Bronchial epithelial cell (primary cell): ENCODE measurements around the gene TNPO3. TPM values are rescaled to one million over a fixed set of nuclear protein-coding genes. Genes with fewer than 3 reads are reported as not detected.

ENCODE experiments used
- DNase-seq: peaks from one replicate; pipeline ENCODE4 v3.0.0-alpha.2; 2010; ENCODE audit warnings: low read depth
- FAIRE-seq: peaks from 2 replicates; lab custom pipeline; 2011; peaks lifted over from hg19 to GRCh38; lab: Jason Lieb, UNC
- H3K27me3 ChIP-seq: 2 replicates; pipeline ENCODE4 v1.5.1; 2011; ENCODE audit warnings: low read length; ENCODE audit not compliant: control insufficient read depth, insufficient read depth
- H3K36me3 ChIP-seq: 2 replicates; pipeline ENCODE4 v1.5.1; 2011; ENCODE audit warnings: low read length; ENCODE audit not compliant: control insufficient read depth, insufficient read depth
- H3K4me3 ChIP-seq: 2 replicates; pipeline ENCODE4 v1.5.1; 2011; ENCODE audit warnings: mild to moderate bottlenecking, low read depth, low read length, control low read depth
- CTCF ChIP-seq: IDR thresholded peaks from 2 replicates; pipeline ENCODE4 v1.5.1; 2011; ENCODE audit warnings: mild to moderate bottlenecking, moderate library complexity, low read length, control low read depth, inconsistent platforms; ENCODE audit not compliant: insufficient read depth, severe bottlenecking
- total RNA-seq: library from RNA; depleted of rRNA; stranded (reverse); fragments of >200 nt; gene quantifications from 2 replicates; pipeline ENCODE4 v1.2.1, GENCODE V29; 2014

Gene TNPO3
- total RNA-seq, 1 donor from 2014 or later = 62.9 TPM

GRCh38 chr7:129012641-129013040 is 42.3 kb downstream of the TNPO3 start:
- H3K4me3 ChIP-seq = no peak overlapping the region
- TF ChIP-seq CTCF = no peak
- H3K36me3 ChIP-seq = peaks cover 5% of the 10 kb centered on the region
- H3K27me3 ChIP-seq = no peaks in the 10 kb centered on the region
- FAIRE-seq (no peak), DNase-seq (no peak)

- TF ChIP-seq CTCF = no peak
- H3K36me3 ChIP-seq = peaks cover 7% of the 10 kb centered on the region
- H3K4me3 ChIP-seq = no peak overlapping the region
- DNase-seq (no peak), FAIRE-seq (no peak)
- H3K27me3 ChIP-seq = no peaks in the 10 kb centered on the region
Measured at GRCh38 chr7:129010075-129010474, 44.8 kb downstream of the TNPO3 start.

- DNase-seq (no peak), FAIRE-seq (no peak)
- H3K36me3 ChIP-seq = peaks cover 4% of the 10 kb centered on the region
- H3K27me3 ChIP-seq = no peaks in the 10 kb centered on the region
- TF ChIP-seq CTCF = no peak
- H3K4me3 ChIP-seq = no peak overlapping the region
Measured at GRCh38 chr7:129009437-129009836, 45.5 kb downstream of the TNPO3 start.

- H3K4me3 ChIP-seq = no peak overlapping the region
- H3K27me3 ChIP-seq = no peaks in the 10 kb centered on the region
- H3K36me3 ChIP-seq = peaks cover 4% of the 10 kb centered on the region
- FAIRE-seq = no peak
- no peak for TF ChIP-seq CTCF
- DNase-seq = no peak
Measured at GRCh38 chr7:129008645-129009414, 46.1 kb downstream of the TNPO3 start.

- FAIRE-seq = no peak
- Histone ChIP-seq H3K27me3 (no peaks in the 10 kb centered on the region), H3K4me3 (no peak overlapping the region), H3K36me3 (peaks cover 4% of the 10 kb centered on the region)
- no peak for TF ChIP-seq CTCF
- DNase-seq = no peak
Measured at GRCh38 chr7:129007572-129007971, 47.3 kb downstream of the TNPO3 start.
